GM21447 (cell line): ENCODE data around the gene PRICKLE2.

ENCODE experiments used
- ATAC-seq: cut with Tn5 transposase; IDR thresholded peaks from one replicate; pipeline ENCODE4 v1.9.1; 2021; ENCODE audit not compliant: unreplicated experiment

PRICKLE2 gene

GRCh38 chr3:64220161-64220914, 4.9 kb downstream of the PRICKLE2 start:
- no peak for ATAC-seq

GRCh38 chr3:64218746-64219145, 6.5 kb downstream of the PRICKLE2 start:
- no peak for ATAC-seq

- no peak for ATAC-seq
These were observed 6.9 kb downstream of the PRICKLE2 start for GRCh38 chr3:64218329-64218728.

GRCh38 chr3:64216274-64217147, 8.8 kb downstream of the PRICKLE2 start:
- ATAC-seq = no peak

GRCh38 chr3:64215559-64215958, 9.7 kb downstream of the PRICKLE2 start:
- no peak for ATAC-seq

- no peak for ATAC-seq
These were observed 10.2 kb downstream of the PRICKLE2 start for GRCh38 chr3:64215103-64215502.

- ATAC-seq = no peak
These were observed 10.8 kb downstream of the PRICKLE2 start for GRCh38 chr3:64214381-64215018.

- ATAC-seq = no peak
These were observed 11.3 kb downstream of the PRICKLE2 start for GRCh38 chr3:64213962-64214379.

GRCh38 chr3:64213224-64213878, 11.9 kb downstream of the PRICKLE2 start:
- no peak for ATAC-seq

- ATAC-seq = no peak
These were observed 15.2 kb downstream of the PRICKLE2 start for GRCh38 chr3:64209866-64210621.

GRCh38 chr3:64207289-64208080, 17.8 kb downstream of the PRICKLE2 start:
- no peak for ATAC-seq

GRCh38 chr3:64203969-64204908, 21.0 kb downstream of the PRICKLE2 start:
- ATAC-seq = no peak

GRCh38 chr3:64203216-64203615, 22.1 kb downstream of the PRICKLE2 start:
- ATAC-seq = no peak

GRCh38 chr3:64199932-64200331, 25.3 kb downstream of the PRICKLE2 start:
- ATAC-seq = no peak

- ATAC-seq = no peak
These were observed 28.9 kb downstream of the PRICKLE2 start for GRCh38 chr3:64196236-64196929.

GRCh38 chr3:64195789-64196188, 29.5 kb downstream of the PRICKLE2 start:
- ATAC-seq = no peak

GRCh38 chr3:64191822-64192221, 33.4 kb downstream of the PRICKLE2 start:
- no peak for ATAC-seq
